PC-3 (cell line): ENCODE measurements around the gene SLC22A3. TPM values are rescaled to one million over a fixed set of nuclear protein-coding genes. Genes with fewer than 3 reads are reported as not detected.

Experiments
- ATAC-seq: fragments of 200-7000 bp; cut with Tn5 transposase; 2 replicates; pipeline ENCODE4 v1.9.1; 2020; ENCODE audit warnings: mild to moderate bottlenecking, moderate library complexity
- BruUV-seq: library from RNA; stranded (reverse); fragments of 400-500 nt; replicated peaks from 2 replicates; lab custom pipeline; 2021; lab: Mats Ljungman, UMichigan
- CTCF ChIA-PET: fragments of 300-600 bp; sonication (Branson Sonifier 250); formaldehyde crosslinking; loops from one replicate; lab custom pipeline; 2022; ENCODE audit warnings: antibody characterized with exemption; lab: Charles Lee
- POLR2A ChIA-PET: fragments of 300-600 bp; sonication (Branson Sonifier 250); formaldehyde crosslinking; loops from one replicate; lab custom pipeline; 2022; ENCODE audit warnings: antibody characterized with exemption; ENCODE audit not compliant: unreplicated experiment; lab: Charles Lee
- DNase-seq: peaks from one replicate; pipeline ENCODE4 v3.0.0-alpha.2; 2015
- H2AFZ ChIP-seq: fragments of 300-600 bp; sonication (generic); 2 replicates; pipeline ENCODE4 v1.6.0; 2016; ENCODE audit warnings: antibody characterized with exemption, low read length
- H3F3A ChIP-seq: fragments of 300-600 bp; sonication (generic); one replicate; pipeline ENCODE4 v1.6.0; 2017; ENCODE audit warnings: antibody characterized with exemption, low read length, control low read depth, mild to moderate bottlenecking; ENCODE audit not compliant: unreplicated experiment
- H3K27ac ChIP-seq: fragments of 300-600 bp; sonication (generic); 2 replicates; pipeline ENCODE4 v1.5.1; 2016; ENCODE audit warnings: mild to moderate bottlenecking, low read length
- H3K27me3 ChIP-seq: fragments of 300-600 bp; sonication (generic); 2 replicates; pipeline ENCODE4 v1.6.1; 2016; ENCODE audit warnings: low read length, mixed read lengths
- H3K36me3 ChIP-seq: fragments of 300-600 bp; sonication (generic); 2 replicates; pipeline ENCODE4 v1.6.1; 2016; ENCODE audit warnings: low read depth, mixed run types, low read length, mixed read lengths
- H3K4me1 ChIP-seq: fragments of 300-600 bp; sonication (generic); 2 replicates; pipeline ENCODE4 v1.5.1; 2016; ENCODE audit warnings: low read length; ENCODE audit not compliant: insufficient read depth
- H3K4me2 ChIP-seq: fragments of 300-600 bp; sonication (generic); 2 replicates; pipeline ENCODE4 v1.6.0; 2016; ENCODE audit warnings: low read length
- H3K4me3 ChIP-seq: fragments of 300-600 bp; sonication (generic); 2 replicates; pipeline ENCODE4 v1.5.1; 2016; ENCODE audit warnings: mild to moderate bottlenecking, low read length, mixed read lengths
- H3K79me2 ChIP-seq: fragments of 300-600 bp; sonication (generic); 2 replicates; pipeline ENCODE4 v1.6.1; 2017; ENCODE audit warnings: low read length, mixed read lengths
- H3K9ac ChIP-seq: fragments of 300-600 bp; sonication (generic); 2 replicates; pipeline ENCODE4 v1.6.0; 2016; ENCODE audit warnings: mild to moderate bottlenecking, low read length
- H3K9me2 ChIP-seq: fragments of 300-600 bp; sonication (generic); replicated peaks from 2 replicates; pipeline ENCODE4 v1.6.1; 2016; ENCODE audit warnings: mixed run types, low read length, mixed read lengths
- H3K9me3 ChIP-seq: fragments of 300-600 bp; sonication (generic); 2 replicates; pipeline ENCODE4 v1.6.1; 2016; ENCODE audit warnings: low read length, mixed read lengths
- H4K20me1 ChIP-seq: fragments of 300-600 bp; sonication (generic); 2 replicates; pipeline ENCODE4 v1.6.1; 2016; ENCODE audit warnings: low read length, mixed read lengths
- EZH2 ChIP-seq: fragments of 300-600 bp; sonication (generic); IDR thresholded peaks from one replicate; pipeline ENCODE4 v1.6.1; 2017; ENCODE audit warnings: antibody characterized with exemption, mild to moderate bottlenecking, low read length; ENCODE audit not compliant: unreplicated experiment
- EZH2phosphoT487 ChIP-seq: fragments of 300-600 bp; sonication (generic); IDR thresholded peaks from 2 replicates; pipeline ENCODE4 v1.6.1; 2018; ENCODE audit warnings: mild to moderate bottlenecking, antibody characterized with exemption, low read length, borderline replicate concordance
- intact Hi-C: fragments of 100-400 bp; cut with micrococcal nuclease; formaldehyde crosslinking; loops from 2 replicates; pipeline ENCODE4 v1.9.0; 2023
- total RNA-seq: library from RNA; depleted of rRNA; stranded (reverse); fragments of >200 nt; gene quantifications from 2 replicates; pipeline ENCODE4 v1.2.3, GENCODE V29; 2014
- TF ChIP-seq, protein P1 (sequence below): fragments of 300-600 bp; sonication (generic); conservative IDR thresholded peaks from 2 replicates; pipeline ENCODE4 v1.5.1; 2017; ENCODE audit warnings: antibody characterized with exemption, low read depth, mild to moderate bottlenecking, low read length

Gene SLC22A3
- total RNA-seq, 1 experiment from 2014 or later: 0.47 TPM

DNA sequence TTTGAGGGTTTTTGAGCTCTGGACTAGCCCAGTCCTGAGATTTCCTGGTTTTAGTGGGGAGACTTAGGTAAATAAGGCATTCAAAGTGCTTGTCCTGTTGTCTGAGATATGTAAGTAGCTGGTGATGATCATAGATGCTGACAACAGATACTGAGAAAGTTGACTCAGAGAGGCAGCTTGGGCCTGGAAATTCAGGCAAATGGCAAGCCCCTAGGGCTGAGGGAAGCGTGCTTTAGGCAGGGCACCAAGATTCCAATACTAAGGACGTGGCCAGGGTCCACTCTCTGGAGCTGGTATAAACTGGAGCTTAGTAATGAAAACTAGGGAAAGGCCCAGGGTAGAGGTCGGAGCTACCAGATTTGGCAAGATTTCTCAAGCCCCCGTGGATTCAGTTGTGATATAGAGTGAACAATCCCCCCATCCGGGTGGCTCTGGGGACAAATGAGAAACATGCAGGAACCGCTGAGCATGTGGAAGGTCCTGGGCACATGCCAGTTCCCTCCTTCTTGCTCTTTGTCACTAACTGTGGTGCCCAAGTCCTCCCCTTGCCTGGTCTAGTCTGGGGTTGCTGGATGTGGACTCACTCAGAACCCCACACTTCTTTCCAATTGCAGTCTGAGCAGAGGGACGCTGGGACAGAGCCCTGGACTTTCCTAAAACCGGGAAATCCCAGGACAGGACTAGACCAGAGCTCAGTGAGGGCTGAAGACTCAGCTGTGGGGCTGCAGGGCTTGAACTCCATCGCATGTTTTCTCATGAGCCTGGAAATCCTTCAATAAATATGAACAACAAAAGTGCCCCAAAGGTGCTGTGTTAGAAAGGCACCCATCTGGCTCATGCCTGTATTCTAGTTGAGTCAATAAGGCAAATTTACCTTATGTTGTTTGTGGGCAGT lies 10.3 kb downstream of the SLC22A3 start:
- DNase-seq (no peak), ATAC-seq (no peak)
- no peaks in the 10 kb centered on the region for H3K9me2 ChIP-seq
- H2AFZ ChIP-seq: no peak overlapping the region
- intact Hi-C loops: no loop called here
- H3K79me2 ChIP-seq: no peaks in the 10 kb centered on the region
- no TSS peak for BruUV-seq
- no peaks in the 10 kb centered on the region for H3F3A ChIP-seq
- peaks cover 5% of the 10 kb centered on the region for H3K4me1 ChIP-seq
- no peak overlapping the region for H3K4me3 ChIP-seq
- no peak overlapping the region for H3K27ac ChIP-seq
- H3K9ac ChIP-seq: no peak overlapping the region
- H3K36me3 ChIP-seq: no peaks in the 10 kb centered on the region
- H3K9me3 ChIP-seq: no peaks in the 10 kb centered on the region
- ChIA-PET CTCF (no interaction called here), POLR2A (interaction anchor here (0.6 kb wide), 2 partner anchors 21 to 377 kb away, joined by 3 read pairs; no protein-coding TSS in a partner anchor)
- H3K27me3 ChIP-seq: no peaks in the 10 kb centered on the region
- TF ChIP-seq EZH2 (no peak), EZH2phosphoT487 (no peak)
- H4K20me1 ChIP-seq: no peaks in the 10 kb centered on the region
- no peak overlapping the region for H3K4me2 ChIP-seq

DNA sequence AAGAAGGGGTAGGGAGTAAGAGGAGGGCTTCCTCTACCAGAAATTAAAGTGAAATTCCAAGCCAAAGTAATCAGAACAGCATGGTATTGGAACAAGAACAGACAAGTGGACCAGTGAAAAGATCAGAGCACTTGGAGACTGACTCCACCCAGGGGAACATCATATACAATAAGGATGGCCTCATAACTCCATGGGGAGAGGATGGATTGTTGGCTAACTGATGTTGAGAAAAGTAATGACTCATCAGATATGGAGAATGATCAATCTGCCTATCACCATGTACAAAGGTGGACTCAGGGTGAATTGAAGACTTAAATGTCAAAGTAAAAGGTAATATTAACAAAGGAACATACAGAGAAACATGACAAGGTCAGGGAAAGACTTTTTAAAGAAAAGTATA lies 12.8 kb downstream of the SLC22A3 start:
- no peaks in the 10 kb centered on the region for H4K20me1 ChIP-seq
- no peaks in the 10 kb centered on the region for H3K27me3 ChIP-seq
- intact Hi-C loops: no loop called here
- H3K4me3 ChIP-seq: no peak overlapping the region
- BruUV-seq: no TSS peak
- ATAC-seq: no peak
- H3F3A ChIP-seq: no peaks in the 10 kb centered on the region
- no peak for DNase-seq
- no peaks in the 10 kb centered on the region for H3K9me2 ChIP-seq
- no peak overlapping the region for H2AFZ ChIP-seq
- POLR2A ChIA-PET: no interaction called here
- TF ChIP-seq EZH2: no peak
- no peaks in the 10 kb centered on the region for H3K79me2 ChIP-seq
- H3K36me3 ChIP-seq: no peaks in the 10 kb centered on the region
- CTCF ChIA-PET: no interaction called here
- peaks cover 10% of the 10 kb centered on the region for H3K4me1 ChIP-seq
- no peak overlapping the region for H3K9ac ChIP-seq
- H3K4me2 ChIP-seq: no peak overlapping the region
- H3K9me3 ChIP-seq: no peaks in the 10 kb centered on the region
- no peak overlapping the region for H3K27ac ChIP-seq

DNA sequence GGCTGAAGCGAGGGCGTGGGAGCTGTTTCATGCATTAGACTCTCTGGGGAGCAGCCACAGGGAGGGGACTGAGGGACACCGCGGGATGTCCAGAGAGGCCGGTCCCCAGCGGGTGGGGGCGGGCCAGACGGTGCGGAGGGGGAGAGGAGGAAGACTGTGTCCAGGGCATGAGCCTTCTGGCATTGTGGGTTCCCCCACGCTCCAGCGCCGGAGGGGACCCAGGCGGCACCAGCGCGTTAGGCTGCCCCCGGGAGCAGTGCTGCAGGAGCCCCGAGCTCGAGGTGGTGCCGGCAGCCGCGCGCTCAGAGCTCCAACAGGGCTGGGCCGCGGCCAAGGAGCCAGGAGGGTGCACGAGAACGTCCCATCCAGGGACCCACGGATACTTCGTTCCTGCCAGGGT lies 14.4 kb downstream of the SLC22A3 start:
- ChIA-PET POLR2A (no interaction called here), CTCF (no interaction called here)
- Histone ChIP-seq H3K9me2 (no peaks in the 10 kb centered on the region), H3K27ac (no peak overlapping the region), H3K9ac (no peak overlapping the region), H3K4me1 (peaks cover 10% of the 10 kb centered on the region), H3K27me3 (no peaks in the 10 kb centered on the region), H3F3A (no peaks in the 10 kb centered on the region), H3K9me3 (no peaks in the 10 kb centered on the region), H4K20me1 (no peaks in the 10 kb centered on the region), H3K4me2 (no peak overlapping the region), H3K4me3 (no peak overlapping the region), H2AFZ (no peak overlapping the region), H3K36me3 (no peaks in the 10 kb centered on the region), H3K79me2 (no peaks in the 10 kb centered on the region)
- ATAC-seq: no peak
- TF ChIP-seq EZH2phosphoT487 (no peak), EZH2 (no peak)
- TF ChIP-seq, protein P1, sequence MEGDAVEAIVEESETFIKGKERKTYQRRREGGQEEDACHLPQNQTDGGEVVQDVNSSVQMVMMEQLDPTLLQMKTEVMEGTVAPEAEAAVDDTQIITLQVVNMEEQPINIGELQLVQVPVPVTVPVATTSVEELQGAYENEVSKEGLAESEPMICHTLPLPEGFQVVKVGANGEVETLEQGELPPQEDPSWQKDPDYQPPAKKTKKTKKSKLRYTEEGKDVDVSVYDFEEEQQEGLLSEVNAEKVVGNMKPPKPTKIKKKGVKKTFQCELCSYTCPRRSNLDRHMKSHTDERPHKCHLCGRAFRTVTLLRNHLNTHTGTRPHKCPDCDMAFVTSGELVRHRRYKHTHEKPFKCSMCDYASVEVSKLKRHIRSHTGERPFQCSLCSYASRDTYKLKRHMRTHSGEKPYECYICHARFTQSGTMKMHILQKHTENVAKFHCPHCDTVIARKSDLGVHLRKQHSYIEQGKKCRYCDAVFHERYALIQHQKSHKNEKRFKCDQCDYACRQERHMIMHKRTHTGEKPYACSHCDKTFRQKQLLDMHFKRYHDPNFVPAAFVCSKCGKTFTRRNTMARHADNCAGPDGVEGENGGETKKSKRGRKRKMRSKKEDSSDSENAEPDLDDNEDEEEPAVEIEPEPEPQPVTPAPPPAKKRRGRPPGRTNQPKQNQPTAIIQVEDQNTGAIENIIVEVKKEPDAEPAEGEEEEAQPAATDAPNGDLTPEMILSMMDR: no peak
- no TSS peak for BruUV-seq
- intact Hi-C loops: no loop called here
- no peak for DNase-seq
